CD14-positive monocyte (primary cell): ENCODE data around the gene AHI1. TPM values are rescaled to one million over a fixed set of nuclear protein-coding genes. Genes with fewer than 3 reads are reported as not detected.

Source experiments
- DNase-seq, 3 donors: peaks; one replicate each; pipeline ENCODE4 v3.0.0-alpha.2; 2011 to 2022
- H2AFZ ChIP-seq: 2 replicates; pipeline ENCODE4 v1.6.0; 2012; ENCODE audit warnings: mild to moderate bottlenecking, low read depth, low read length, inconsistent platforms; ENCODE audit not compliant: insufficient read depth, poor library complexity, severe bottlenecking
- H3K27ac ChIP-seq, 2 donors: 1 replicate in 1 of 2; 2 replicates in 1 of 2; pipeline ENCODE4 v1.5.1; 2012 to 2013; ENCODE audit warnings: low read length in 2 of 2, control low read depth in 1 of 2, inconsistent platforms in 1 of 2, low read depth in 1 of 2, mild to moderate bottlenecking in 1 of 2
- H3K27me3 ChIP-seq, 2 donors: one replicate each; pipeline versions ENCODE4 v1.6.0 to v1.6.1; 2011 to 2013; ENCODE audit warnings: low read length in 2 of 2; ENCODE audit not compliant: control insufficient read depth in 2 of 2, insufficient read depth in 2 of 2
- H3K36me3 ChIP-seq, 2 donors: replicated peaks in 1 of 2; 1 replicate in 1 of 2; 2 replicates in 1 of 2; pipeline versions ENCODE4 v1.5.1 to v1.6.1; 2012 to 2013; ENCODE audit warnings: low read length in 2 of 2, control low read depth in 1 of 2, inconsistent platforms in 1 of 2, mild to moderate bottlenecking in 1 of 2; ENCODE audit not compliant: insufficient read depth in 2 of 2, control insufficient read depth in 1 of 2
- H3K4me1 ChIP-seq, 2 donors: 1 replicate in 1 of 2; 2 replicates in 1 of 2; pipeline versions ENCODE4 v1.5.1 to v1.6.1; 2012 to 2013; ENCODE audit warnings: low read length in 2 of 2, control low read depth in 1 of 2, inconsistent platforms in 1 of 2, mild to moderate bottlenecking in 1 of 2, moderate library complexity in 1 of 2; ENCODE audit not compliant: insufficient read depth in 2 of 2, control insufficient read depth in 1 of 2
- H3K4me2 ChIP-seq: replicated peaks from 2 replicates; pipeline ENCODE3; 2012; ENCODE audit warnings: low read length, moderate library complexity, mild to moderate bottlenecking; ENCODE audit not compliant: poor library complexity, severe bottlenecking; ENCODE audit errors: extremely low read depth
- H3K4me3 ChIP-seq, 3 experiments: fragments of 200-600 bp in 1 of 3; sonication (generic) in 1 of 3; replicated peaks in 1 of 3; 1 replicate in 2 of 3; 2 replicates in 1 of 3; pipeline ENCODE4 v1.5.1; 2011 to 2013; ENCODE audit warnings: low read length in 3 of 3, mild to moderate bottlenecking in 3 of 3, control low read depth in 2 of 3, low read depth in 2 of 3, inconsistent platforms in 1 of 3, moderate library complexity in 1 of 3
- H3K79me2 ChIP-seq: 2 replicates; pipeline ENCODE4 v1.6.0; 2012; ENCODE audit warnings: mild to moderate bottlenecking, control low read depth, inconsistent platforms, low read length, moderate library complexity; ENCODE audit not compliant: insufficient read depth
- H3K9ac ChIP-seq: 2 replicates; pipeline ENCODE4 v1.6.0; 2017; ENCODE audit warnings: low read length, mild to moderate bottlenecking; ENCODE audit not compliant: insufficient read depth, poor library complexity, severe bottlenecking
- H3K9me3 ChIP-seq, 2 donors: replicated peaks in 1 of 2; 1 replicate in 1 of 2; 2 replicates in 1 of 2; pipeline versions ENCODE4 v1.5.1 to v1.6.1; 2012 to 2013; ENCODE audit warnings: low read length in 2 of 2, control low read depth in 1 of 2; ENCODE audit not compliant: control insufficient read depth in 1 of 2, insufficient read depth in 1 of 2
- H4K20me1 ChIP-seq: 2 replicates; pipeline ENCODE4 v1.6.0; 2012; ENCODE audit warnings: mild to moderate bottlenecking, low read length, control low read depth, moderate library complexity; ENCODE audit not compliant: insufficient read depth
- H3K27ac Mint-ChIP-seq, 7 donors: one replicate each; pipeline ENCODE4 v1.8.0; 2020; ENCODE audit warnings: mild to moderate bottlenecking in 7 of 7, mixed read lengths in 7 of 7, moderate library complexity in 6 of 7, inconsistent platforms in 2 of 7
- H3K27me3 Mint-ChIP-seq, 3 donors: one replicate each; pipeline ENCODE4 v1.8.0; 2021 to 2022; ENCODE audit warnings: low read depth in 3 of 3, mild to moderate bottlenecking in 3 of 3, mixed read lengths in 3 of 3, moderate library complexity in 3 of 3, inconsistent platforms in 1 of 3
- H3K36me3 Mint-ChIP-seq, 2 donors: one replicate each; pipeline ENCODE4 v1.8.0; 2020; ENCODE audit warnings: mixed read lengths in 2 of 2, inconsistent platforms in 1 of 2, mild to moderate bottlenecking in 1 of 2
- H3K4me1 Mint-ChIP-seq: one replicate; pipeline ENCODE4 v1.8.0; 2020; ENCODE audit warnings: mild to moderate bottlenecking, mixed read lengths
- H3K4me3 Mint-ChIP-seq, 2 donors: one replicate each; pipeline ENCODE4 v1.8.0; 2020; ENCODE audit warnings: mild to moderate bottlenecking in 2 of 2, mixed read lengths in 2 of 2, moderate library complexity in 1 of 2
- H3K9me3 Mint-ChIP-seq, 7 donors: one replicate each; pipeline ENCODE4 v1.8.0; 2020 to 2022; ENCODE audit warnings: mixed read lengths in 7 of 7, mild to moderate bottlenecking in 6 of 7, moderate library complexity in 6 of 7, inconsistent platforms in 2 of 7
- WGBS: methylation state at CpG from one replicate; pipeline ENCODE4 v1.1.5; 2013; ENCODE audit warnings: missing lambda C conversion rate; ENCODE audit not compliant: insufficient coverage; 5-methylcytosine and 5-hydroxymethylcytosine counted together
- intact Hi-C, 2 donors: fragments of 100-400 bp; cut with micrococcal nuclease; formaldehyde crosslinking; loops; one replicate each; pipeline versions ENCODE4 v1.15.0 to v1.15.1; 2023
- polyA plus RNA-seq, 3 donors: library from polyadenylated mRNA; depleted of rRNA in 1 of 3; unstranded in 2 of 3; stranded (reverse) in 1 of 3; fragments of 300-500 nt in 2 of 3; fragments of >200 nt in 1 of 3; fragmentation: Illumina TruSeq in 2 of 3; gene quantifications; 1 replicate in 2 of 3; 2 replicates in 1 of 3; pipeline ENCODE4 v1.2.3, GENCODE V29; 2012 to 2021
- TF ChIP-seq, protein P1 (sequence below): fragments of 200-600 bp; IDR thresholded peaks from one replicate; pipeline ENCODE4 v1.8.0; 2022; ENCODE audit warnings: antibody characterized with exemption, mild to moderate bottlenecking

Gene AHI1
- polyA plus RNA-seq, 3 donors, result 0.91 to 2.8 (median 1.4) TPM

DNA sequence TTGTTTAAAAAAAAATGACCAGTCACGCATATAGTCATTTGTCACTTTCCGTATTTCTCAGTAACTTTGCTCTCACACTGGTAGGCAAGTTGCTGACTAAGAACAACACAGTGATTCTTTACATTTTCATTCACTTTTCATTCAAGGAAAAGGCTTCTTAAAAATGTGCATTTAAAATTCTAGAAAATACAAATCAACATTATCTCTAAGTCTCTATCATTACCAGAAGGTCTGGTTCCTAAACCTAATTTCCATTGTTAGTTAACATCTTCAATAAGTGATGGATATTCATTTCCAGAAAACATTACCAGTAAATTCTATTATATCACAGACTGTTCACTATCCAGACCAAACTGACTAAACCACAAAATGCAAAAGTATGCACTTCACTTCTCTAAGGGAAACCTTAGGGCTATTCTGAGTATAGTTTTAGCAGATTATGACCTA, 115.3 kb downstream of the AHI1 start:
- Histone ChIP-seq H3K9me3 (no peaks in the 10 kb centered on the region), H3K36me3 (no peaks in the 10 kb centered on the region), H3K4me2 (no peak overlapping the region), H3K27ac (no peak overlapping the region), H2AFZ (no peak overlapping the region), H3K79me2 (no peaks in the 10 kb centered on the region), H3K9ac (no peak overlapping the region), H3K4me1 (no peaks in the 10 kb centered on the region), H4K20me1 (no peaks in the 10 kb centered on the region), H3K27me3 (no peaks in the 10 kb centered on the region), H3K4me3 (no peak overlapping the region)
- peaks cover 0 to 2% (median 0%) of the 10 kb centered on the region in 3 donors for H3K27me3 Mint-ChIP-seq
- no peak for DNase-seq
- intact Hi-C loops, result no loop called here
- peaks cover 0 to 2% of the 10 kb centered on the region in 2 donors for H3K36me3 Mint-ChIP-seq
- TF ChIP-seq, protein P1, sequence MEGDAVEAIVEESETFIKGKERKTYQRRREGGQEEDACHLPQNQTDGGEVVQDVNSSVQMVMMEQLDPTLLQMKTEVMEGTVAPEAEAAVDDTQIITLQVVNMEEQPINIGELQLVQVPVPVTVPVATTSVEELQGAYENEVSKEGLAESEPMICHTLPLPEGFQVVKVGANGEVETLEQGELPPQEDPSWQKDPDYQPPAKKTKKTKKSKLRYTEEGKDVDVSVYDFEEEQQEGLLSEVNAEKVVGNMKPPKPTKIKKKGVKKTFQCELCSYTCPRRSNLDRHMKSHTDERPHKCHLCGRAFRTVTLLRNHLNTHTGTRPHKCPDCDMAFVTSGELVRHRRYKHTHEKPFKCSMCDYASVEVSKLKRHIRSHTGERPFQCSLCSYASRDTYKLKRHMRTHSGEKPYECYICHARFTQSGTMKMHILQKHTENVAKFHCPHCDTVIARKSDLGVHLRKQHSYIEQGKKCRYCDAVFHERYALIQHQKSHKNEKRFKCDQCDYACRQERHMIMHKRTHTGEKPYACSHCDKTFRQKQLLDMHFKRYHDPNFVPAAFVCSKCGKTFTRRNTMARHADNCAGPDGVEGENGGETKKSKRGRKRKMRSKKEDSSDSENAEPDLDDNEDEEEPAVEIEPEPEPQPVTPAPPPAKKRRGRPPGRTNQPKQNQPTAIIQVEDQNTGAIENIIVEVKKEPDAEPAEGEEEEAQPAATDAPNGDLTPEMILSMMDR, result no peak
- H3K4me3 Mint-ChIP-seq, result no peak overlapping the region
- 50% methylated on average over 2 of the region's 2 CpGs for WGBS
- peaks cover 0 to 2% (median 0%) of the 10 kb centered on the region in 7 donors for H3K9me3 Mint-ChIP-seq
- H3K27ac Mint-ChIP-seq, result no peak overlapping the region
- H3K4me1 Mint-ChIP-seq, result peaks cover 5% of the 10 kb centered on the region

DNA sequence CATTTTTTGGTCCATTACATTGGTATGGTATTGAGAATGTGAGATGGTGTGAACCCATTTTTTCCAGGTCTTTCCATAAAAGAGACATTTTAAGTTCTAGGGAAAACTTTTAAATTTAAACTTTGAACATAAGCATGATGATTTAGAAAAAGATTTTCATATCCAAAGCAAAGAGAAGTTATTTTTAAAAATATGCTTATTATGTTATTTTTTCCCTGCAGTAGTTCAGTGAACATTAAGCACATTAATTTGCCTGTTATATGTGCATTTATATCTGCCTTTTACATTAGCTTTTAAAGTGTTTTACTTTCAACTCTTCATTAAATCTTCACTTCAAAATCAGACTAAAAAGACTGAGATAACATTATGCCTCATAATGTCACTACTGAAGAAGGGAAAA, 116.7 kb downstream of the AHI1 start:
- H3K27me3 ChIP-seq, result no peaks in the 10 kb centered on the region
- H4K20me1 ChIP-seq, result no peaks in the 10 kb centered on the region
- H3K27ac ChIP-seq, result no peak overlapping the region
- Mint-ChIP-seq H3K27ac (no peak overlapping the region), H3K27me3 (peaks cover 0 to 2% (median 0%) of the 10 kb centered on the region in 3 donors), H3K9me3 (peaks cover 0 to 2% (median 0%) of the 10 kb centered on the region in 7 donors), H3K4me1 (peaks cover 4% of the 10 kb centered on the region), H3K36me3 (peaks cover 0 to 2% of the 10 kb centered on the region in 2 donors), H3K4me3 (no peak overlapping the region)
- DNase-seq, result no peak
- no peaks in the 10 kb centered on the region for H3K79me2 ChIP-seq
- H3K9me3 ChIP-seq, result no peaks in the 10 kb centered on the region
- H3K4me2 ChIP-seq, result no peak overlapping the region
- no peak overlapping the region for H3K9ac ChIP-seq
- no peaks in the 10 kb centered on the region for H3K36me3 ChIP-seq
- TF ChIP-seq, protein P1, result no peak
- H3K4me3 ChIP-seq, result no peak overlapping the region
- intact Hi-C loops, result no loop called here
- no peaks in the 10 kb centered on the region for H3K4me1 ChIP-seq
- no peak overlapping the region for H2AFZ ChIP-seq
